Subcutaneous adipose tissue (tissue), 4 donors: ENCODE results near the gene ZBTB7C. TPM values are rescaled to one million over a fixed set of nuclear protein-coding genes. Genes with fewer than 3 reads are reported as not detected.

ENCODE experiments used
- total RNA-seq, 4 donors: library from RNA; depleted of rRNA; stranded (reverse); fragments of >200 nt; gene quantifications; one replicate each; pipeline ENCODE4 v1.1.0, GENCODE V29; 2016
- TF ChIP-seq, protein P1 (sequence below): fragments of 450-650 bp; IDR thresholded peaks from one replicate; pipeline ENCODE4 v1.5.1; 2016; ENCODE audit warnings: low read depth, mild to moderate bottlenecking, control low read depth, antibody characterized with exemption, moderate library complexity

ZBTB7C gene
- total RNA-seq, 4 donors from 2014 or later, result 1.0 to 5.5 (median 4.4) TPM

DNA sequence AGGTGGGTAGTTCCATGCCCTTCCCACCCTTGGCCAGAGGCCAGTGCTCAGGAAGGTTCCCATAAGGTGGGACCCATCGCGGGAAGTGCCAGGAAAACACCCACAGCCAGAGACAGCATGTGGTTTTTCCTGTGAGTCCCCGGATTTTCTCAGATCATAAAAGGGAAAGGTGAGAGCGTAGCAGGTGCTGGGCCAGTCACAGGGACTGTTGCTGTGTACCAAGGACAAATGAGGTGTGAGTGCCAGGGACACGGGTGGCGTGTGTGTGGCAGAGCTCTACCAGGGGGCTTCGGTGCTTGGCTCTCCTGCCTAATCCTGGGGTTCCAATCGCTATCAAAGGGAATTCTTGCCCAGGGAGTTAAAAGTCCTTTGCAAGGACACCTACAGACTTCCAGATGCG lies 319.2 kb downstream of the ZBTB7C start:
- TF ChIP-seq, protein P1, sequence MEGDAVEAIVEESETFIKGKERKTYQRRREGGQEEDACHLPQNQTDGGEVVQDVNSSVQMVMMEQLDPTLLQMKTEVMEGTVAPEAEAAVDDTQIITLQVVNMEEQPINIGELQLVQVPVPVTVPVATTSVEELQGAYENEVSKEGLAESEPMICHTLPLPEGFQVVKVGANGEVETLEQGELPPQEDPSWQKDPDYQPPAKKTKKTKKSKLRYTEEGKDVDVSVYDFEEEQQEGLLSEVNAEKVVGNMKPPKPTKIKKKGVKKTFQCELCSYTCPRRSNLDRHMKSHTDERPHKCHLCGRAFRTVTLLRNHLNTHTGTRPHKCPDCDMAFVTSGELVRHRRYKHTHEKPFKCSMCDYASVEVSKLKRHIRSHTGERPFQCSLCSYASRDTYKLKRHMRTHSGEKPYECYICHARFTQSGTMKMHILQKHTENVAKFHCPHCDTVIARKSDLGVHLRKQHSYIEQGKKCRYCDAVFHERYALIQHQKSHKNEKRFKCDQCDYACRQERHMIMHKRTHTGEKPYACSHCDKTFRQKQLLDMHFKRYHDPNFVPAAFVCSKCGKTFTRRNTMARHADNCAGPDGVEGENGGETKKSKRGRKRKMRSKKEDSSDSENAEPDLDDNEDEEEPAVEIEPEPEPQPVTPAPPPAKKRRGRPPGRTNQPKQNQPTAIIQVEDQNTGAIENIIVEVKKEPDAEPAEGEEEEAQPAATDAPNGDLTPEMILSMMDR, result no peak

DNA sequence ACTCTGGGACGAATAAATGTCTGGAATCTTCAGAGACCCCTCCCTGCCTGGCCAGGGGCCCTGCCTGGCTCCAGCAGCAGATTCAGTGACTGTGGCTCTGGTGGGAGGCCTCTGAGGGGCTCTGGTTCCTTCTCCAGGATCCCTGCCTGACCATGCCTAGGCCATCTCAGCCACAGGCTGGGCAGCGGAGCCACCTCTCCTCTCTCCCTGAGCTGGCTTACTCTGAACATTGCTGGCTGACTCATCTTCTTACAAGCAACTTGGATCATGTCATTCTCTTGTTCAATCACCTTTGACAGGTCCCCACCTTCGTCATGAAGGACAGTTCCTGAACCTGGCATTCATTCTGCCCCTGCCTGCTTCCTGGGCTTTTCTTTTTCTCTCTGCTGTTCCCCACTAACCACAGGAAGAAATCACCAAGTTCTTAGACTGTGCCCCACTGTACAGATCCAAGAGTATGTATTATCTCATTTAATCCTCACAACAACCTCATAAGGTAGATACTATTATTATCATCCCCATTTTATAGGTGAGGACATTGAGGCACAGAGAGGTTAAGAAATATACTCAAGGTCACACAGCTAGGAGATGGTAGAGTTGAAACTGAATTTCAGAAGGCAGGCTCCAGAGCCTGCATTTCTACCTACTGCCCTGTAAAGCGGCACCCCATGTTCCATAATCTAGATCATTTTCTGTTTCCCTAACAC lies 323.2 kb downstream of the ZBTB7C start:
- TF ChIP-seq, protein P1, result no peak

DNA sequence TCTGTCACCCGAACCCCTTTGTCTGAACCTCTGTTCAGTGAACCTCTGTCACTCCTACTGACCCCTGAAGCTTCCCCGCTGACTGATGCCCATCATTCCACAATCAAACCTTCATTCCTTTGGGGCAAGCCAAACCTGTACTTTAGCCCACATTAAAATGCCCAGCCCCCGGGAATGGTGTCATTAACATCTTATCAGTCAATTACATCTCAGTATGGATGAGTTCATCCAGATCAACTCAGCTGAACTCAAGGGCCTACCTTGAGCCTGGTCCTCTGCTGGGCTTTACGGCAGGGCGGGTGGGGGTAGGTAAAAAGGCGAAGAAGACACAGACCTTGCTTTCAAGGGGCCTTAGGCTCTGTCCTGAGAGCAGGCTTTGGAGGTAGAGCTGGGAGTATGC lies 324.3 kb downstream of the ZBTB7C start:
- TF ChIP-seq, protein P1, result no peak

DNA sequence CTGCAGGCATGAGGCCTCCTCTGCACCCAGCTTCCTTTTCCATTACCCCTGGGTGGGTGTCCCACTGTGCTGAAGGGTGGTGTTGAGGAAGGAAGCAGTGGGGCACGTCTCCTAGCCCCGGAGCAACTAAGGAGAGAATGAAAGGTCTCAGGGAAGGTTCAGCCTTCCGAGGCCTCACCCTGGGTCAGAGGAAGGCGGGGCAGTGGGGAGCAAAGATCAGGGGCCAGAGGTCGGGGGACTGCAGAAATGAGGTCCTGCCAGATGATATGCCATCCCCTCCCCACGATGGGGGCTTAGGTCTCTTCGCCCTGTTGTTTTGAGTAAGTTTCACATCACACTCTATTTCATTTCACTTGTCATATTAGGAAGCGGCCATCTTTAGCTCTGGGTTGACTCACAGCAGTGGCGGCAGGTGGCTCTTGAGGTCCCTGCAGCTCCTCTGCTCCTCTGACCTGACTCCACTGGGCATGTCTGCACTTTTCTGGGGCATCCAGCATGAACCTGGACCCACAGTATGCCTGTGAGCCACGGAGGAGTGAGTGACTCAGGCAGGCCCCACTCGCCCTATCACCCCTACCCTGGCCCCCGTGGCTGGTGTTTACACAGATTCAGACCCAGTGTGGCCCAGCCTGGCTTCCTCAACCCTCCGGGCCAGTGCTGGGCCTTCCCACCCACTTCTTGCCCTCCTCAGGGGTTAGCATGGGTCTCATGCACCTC lies 325.0 kb downstream of the ZBTB7C start:
- TF ChIP-seq, protein P1, result no peak

DNA sequence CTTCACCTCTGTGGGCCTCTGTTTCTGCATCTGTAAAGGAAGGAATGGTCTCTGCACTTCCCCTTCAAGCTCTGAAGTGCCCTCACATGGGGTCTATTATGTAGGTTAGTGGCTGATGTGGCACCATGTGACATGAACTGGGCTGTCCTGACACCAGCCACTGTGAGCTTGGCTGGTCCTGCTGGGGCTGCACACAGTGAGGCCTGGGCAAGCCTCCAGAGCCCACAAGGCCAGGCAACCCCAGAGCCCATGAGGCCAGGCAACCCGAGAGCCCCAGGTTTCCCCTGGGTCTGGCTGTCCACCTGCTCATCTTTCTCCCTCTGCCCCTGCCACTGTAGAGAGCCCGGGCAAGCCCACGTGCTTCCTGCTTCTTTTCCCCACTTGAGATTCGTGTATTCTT lies 328.6 kb downstream of the ZBTB7C start:
- TF ChIP-seq, protein P1, result no peak

DNA sequence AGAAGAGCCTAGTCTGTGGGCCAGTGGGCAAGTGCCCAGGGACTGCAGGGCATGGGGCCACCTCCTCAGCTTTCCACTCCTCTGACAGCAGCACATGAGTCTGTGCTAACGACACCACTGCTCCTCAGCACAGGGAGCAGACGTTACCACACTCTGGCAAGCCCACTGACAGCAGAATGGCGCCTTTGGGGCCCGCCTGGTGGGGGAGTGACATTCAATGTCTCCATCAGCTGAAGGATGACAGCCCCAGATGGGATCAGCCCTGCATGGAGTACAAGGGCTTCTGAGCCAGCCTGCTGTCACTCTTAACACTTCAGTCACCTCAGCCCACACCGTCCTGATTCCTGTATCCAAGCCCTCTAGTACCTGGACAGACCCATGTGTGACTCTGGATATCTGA lies 329.3 kb downstream of the ZBTB7C start:
- TF ChIP-seq, protein P1, result no peak

DNA sequence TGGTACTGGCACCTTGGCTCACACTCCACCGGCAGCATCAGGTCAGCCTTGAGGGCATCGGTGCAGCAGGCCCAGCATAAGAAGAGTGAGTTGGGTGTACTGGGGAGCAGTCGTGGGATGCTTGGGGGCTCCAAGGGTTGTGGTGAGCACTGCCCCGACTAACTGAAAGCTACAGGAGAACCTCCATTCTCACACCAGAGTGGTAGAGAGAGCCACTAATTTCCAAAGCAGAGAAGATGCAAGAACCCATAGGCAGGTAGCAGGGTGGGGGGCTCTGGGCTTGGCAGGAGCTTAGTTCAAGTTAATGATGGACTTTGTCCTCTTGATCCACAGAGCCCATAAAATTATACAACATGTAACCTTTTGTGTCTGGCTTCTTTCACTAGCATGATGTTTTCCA lies 330.7 kb downstream of the ZBTB7C start:
- TF ChIP-seq, protein P1, result no peak
